ENCODE results near the gene MORF4L1.

The MORF4L1 gene

DNA sequence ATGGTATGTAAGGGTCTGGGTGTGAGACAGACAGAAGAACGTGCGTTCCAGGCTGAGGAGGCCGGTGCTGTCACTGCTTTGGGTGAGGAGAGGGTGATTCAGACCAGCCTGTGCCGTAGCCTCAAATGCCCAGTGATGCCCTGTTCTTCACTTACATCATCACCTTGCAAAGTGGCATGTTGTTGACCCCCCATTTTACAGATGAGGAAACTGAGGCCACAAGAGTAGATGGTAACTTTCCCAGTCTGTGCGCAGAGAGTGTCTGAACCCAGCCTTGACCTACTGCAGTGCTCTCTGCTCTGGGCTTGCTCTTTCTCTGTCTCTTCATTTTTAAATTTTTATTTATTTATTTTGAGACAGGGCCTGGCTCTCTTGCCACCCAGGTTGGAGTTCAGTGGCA is 73.8 kb downstream of the MORF4L1 start:
- DNase-seq (ENCODE audit: low read depth) = no peak

DNA sequence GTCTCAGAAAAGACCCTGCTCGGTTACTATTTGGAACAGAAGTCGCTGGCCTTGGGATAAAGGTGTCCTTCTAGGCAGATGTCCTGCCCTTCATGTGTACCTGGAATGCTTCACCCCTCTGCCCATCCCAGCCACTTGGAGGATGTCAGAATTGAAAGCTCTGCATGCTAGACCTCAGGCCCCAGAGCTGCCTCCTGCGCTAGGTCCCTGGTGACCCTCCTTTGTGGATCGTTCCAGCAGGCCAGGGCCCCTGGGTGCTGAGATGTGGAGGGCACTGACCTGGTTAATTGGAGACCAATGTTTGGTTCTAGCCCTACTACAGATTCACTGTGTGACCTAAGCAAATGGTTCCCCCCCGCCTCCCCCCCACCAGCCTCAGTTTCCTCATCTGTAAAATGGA is 74.8 kb downstream of the MORF4L1 start:
- no peak for DNase-seq (ENCODE audit: low read depth)
